ENCODE data around the gene MCRIP1.

Gene MCRIP1

GRCh38 chr17:81802856-81803643, 30.0 kb downstream of the MCRIP1 start:
- no peak overlapping the region for H3K4me3 ChIP-seq (ENCODE audit: insufficient read depth, low read depth, low read length)
- WGBS, 2 experiments: 34 to 37% methylated on average over 26 of the region's 26 CpGs

GRCh38 chr17:81802048-81802758, 30.9 kb downstream of the MCRIP1 start:
- 89% methylated on average over 9 of the region's 9 CpGs for WGBS, 2 experiments
- Histone ChIP-seq H3K4me1 (ENCODE audit: control insufficient read depth, insufficient read depth, low read length) (no peaks in the 10 kb centered on the region), H3K27ac (ENCODE audit: insufficient read depth, low read depth, low read length, poor library complexity, severe bottlenecking) (no peak overlapping the region), H3K36me3 (ENCODE audit: control insufficient read depth, insufficient read depth, low read length) (no peaks in the 10 kb centered on the region), H3K9me3 (ENCODE audit: control insufficient read depth, low read length) (no peaks in the 10 kb centered on the region), H3K27me3 (ENCODE audit: control insufficient read depth, insufficient read depth, low read length, poor library complexity, severe bottlenecking) (peaks cover 77% of the 10 kb centered on the region), H3K4me3 (ENCODE audit: insufficient read depth, low read depth, low read length) (no peak overlapping the region)

More at GRCh38 chr17:81802856-81803643, 30.0 kb downstream of the MCRIP1 start:
- no peak overlapping the region for H3K27ac ChIP-seq (ENCODE audit: insufficient read depth, low read depth, low read length, poor library complexity, severe bottlenecking)
- no peaks in the 10 kb centered on the region for H3K9me3 ChIP-seq (ENCODE audit: control insufficient read depth, low read length)
- H3K4me1 ChIP-seq (ENCODE audit: control insufficient read depth, insufficient read depth, low read length): no peaks in the 10 kb centered on the region
- no peaks in the 10 kb centered on the region for H3K36me3 ChIP-seq (ENCODE audit: control insufficient read depth, insufficient read depth, low read length)
- peaks cover 86% of the 10 kb centered on the region for H3K27me3 ChIP-seq (ENCODE audit: control insufficient read depth, insufficient read depth, low read length, poor library complexity, severe bottlenecking)

GRCh38 chr17:81801327-81801726, 31.8 kb downstream of the MCRIP1 start:
- no peak overlapping the region for H3K4me3 ChIP-seq (ENCODE audit: insufficient read depth, low read depth, low read length)
- H3K36me3 ChIP-seq (ENCODE audit: control insufficient read depth, insufficient read depth, low read length): no peaks in the 10 kb centered on the region
- WGBS, 2 experiments: 86 to 92% methylated on average over 9 of the region's 9 CpGs
- no peak overlapping the region for H3K27ac ChIP-seq (ENCODE audit: insufficient read depth, low read depth, low read length, poor library complexity, severe bottlenecking)
- no peaks in the 10 kb centered on the region for H3K9me3 ChIP-seq (ENCODE audit: control insufficient read depth, low read length)
- no peaks in the 10 kb centered on the region for H3K4me1 ChIP-seq (ENCODE audit: control insufficient read depth, insufficient read depth, low read length)
- peaks cover 69% of the 10 kb centered on the region for H3K27me3 ChIP-seq (ENCODE audit: control insufficient read depth, insufficient read depth, low read length, poor library complexity, severe bottlenecking)

GRCh38 chr17:81794509-81794908, 38.6 kb downstream of the MCRIP1 start:
- Histone ChIP-seq H3K27ac (ENCODE audit: insufficient read depth, low read depth, low read length, poor library complexity, severe bottlenecking) (no peak overlapping the region), H3K4me1 (ENCODE audit: control insufficient read depth, insufficient read depth, low read length) (no peaks in the 10 kb centered on the region), H3K4me3 (ENCODE audit: insufficient read depth, low read depth, low read length) (no peak overlapping the region), H3K27me3 (ENCODE audit: control insufficient read depth, insufficient read depth, low read length, poor library complexity, severe bottlenecking) (peaks cover 1% of the 10 kb centered on the region), H3K36me3 (ENCODE audit: control insufficient read depth, insufficient read depth, low read length) (no peaks in the 10 kb centered on the region), H3K9me3 (ENCODE audit: control insufficient read depth, low read length) (no peaks in the 10 kb centered on the region)
- 38 to 40% methylated on average over 8 of the region's 8 CpGs for WGBS, 2 experiments

GRCh38 chr17:81794074-81794476, 39.0 kb downstream of the MCRIP1 start:
- H3K4me3 ChIP-seq (ENCODE audit: insufficient read depth, low read depth, low read length): no peak overlapping the region
- H3K36me3 ChIP-seq (ENCODE audit: control insufficient read depth, insufficient read depth, low read length): no peaks in the 10 kb centered on the region
- no peaks in the 10 kb centered on the region for H3K4me1 ChIP-seq (ENCODE audit: control insufficient read depth, insufficient read depth, low read length)
- no peaks in the 10 kb centered on the region for H3K27me3 ChIP-seq (ENCODE audit: control insufficient read depth, insufficient read depth, low read length, poor library complexity, severe bottlenecking)
- no peak overlapping the region for H3K27ac ChIP-seq (ENCODE audit: insufficient read depth, low read depth, low read length, poor library complexity, severe bottlenecking)
- 88 to 92% methylated on average over 3 of the region's 3 CpGs for WGBS, 2 experiments
- no peaks in the 10 kb centered on the region for H3K9me3 ChIP-seq (ENCODE audit: control insufficient read depth, low read length)

- Histone ChIP-seq H3K4me3 (ENCODE audit: insufficient read depth, low read depth, low read length) (no peak overlapping the region), H3K36me3 (ENCODE audit: control insufficient read depth, insufficient read depth, low read length) (no peaks in the 10 kb centered on the region), H3K4me1 (ENCODE audit: control insufficient read depth, insufficient read depth, low read length) (no peaks in the 10 kb centered on the region), H3K27ac (ENCODE audit: insufficient read depth, low read depth, low read length, poor library complexity, severe bottlenecking) (no peak overlapping the region), H3K9me3 (ENCODE audit: control insufficient read depth, low read length) (no peaks in the 10 kb centered on the region), H3K27me3 (ENCODE audit: control insufficient read depth, insufficient read depth, low read length, poor library complexity, severe bottlenecking) (no peaks in the 10 kb centered on the region)
- WGBS, 2 experiments: 85 to 95% methylated on average over 7 to 8 of the region's 8 CpGs
Measured at GRCh38 chr17:81792675-81793615, 40.1 kb downstream of the MCRIP1 start.

All from ectodermal cell (in vitro differentiated cells).